Mononuclear cell (primary cell): ENCODE results near the gene CERS1. TPM values are rescaled to one million over a fixed set of nuclear protein-coding genes. Genes with fewer than 3 reads are reported as not detected.
A peak's percentile ranks its signal among the peaks of the same experiment; 100 is the strongest.
"Not testable (repeated sequence)": the region's sequence is repeated elsewhere in the genome, so short reads cannot be mapped to it uniquely, and the experiment has no call there.

Source experiments
- H3K27me3 ChIP-seq: 2 replicates; pipeline ENCODE4 v1.6.0; 2011; ENCODE audit warnings: low read length, control low read depth; ENCODE audit not compliant: insufficient read depth
- H3K4me1 ChIP-seq: 2 replicates; pipeline ENCODE4 v1.5.1; 2011; ENCODE audit warnings: mild to moderate bottlenecking, low read length, control low read depth; ENCODE audit not compliant: insufficient read depth
- H3K4me3 ChIP-seq: 2 replicates; pipeline ENCODE4 v1.5.1; 2011; ENCODE audit warnings: mild to moderate bottlenecking, low read length, moderate library complexity
- H3K9me3 ChIP-seq: 2 replicates; pipeline ENCODE4 v1.5.1; 2011; ENCODE audit warnings: low read depth, mild to moderate bottlenecking, control low read depth, low read length
- total RNA-seq: library from RNA; depleted of rRNA; stranded (reverse); fragments of >200 nt; gene quantifications from one replicate; pipeline ENCODE4 v1.2.3, GENCODE V29; 2012

CERS1 gene
- total RNA-seq, 1 donor: not detected

GRCh38 chr19:18928018-18928805, 32.3 kb upstream of the CERS1 start:
- H3K4me1 ChIP-seq: peaks cover 8% of the 10 kb centered on the region
- no peaks in the 10 kb centered on the region for H3K27me3 ChIP-seq
- H3K4me3 ChIP-seq: no peak overlapping the region
- no peaks in the 10 kb centered on the region for H3K9me3 ChIP-seq

GRCh38 chr19:18924684-18925213, 28.8 kb upstream of the CERS1 start:
- no peaks in the 10 kb centered on the region for H3K9me3 ChIP-seq
- H3K27me3 ChIP-seq: no peaks in the 10 kb centered on the region
- no peak overlapping the region for H3K4me3 ChIP-seq

GRCh38 chr19:18922228-18922985, 26.4 kb upstream of the CERS1 start:
- H3K4me1 ChIP-seq: peaks cover 28% of the 10 kb centered on the region
- no peaks in the 10 kb centered on the region for H3K9me3 ChIP-seq
- H3K4me3 ChIP-seq: no peak overlapping the region
- no peaks in the 10 kb centered on the region for H3K27me3 ChIP-seq

More at GRCh38 chr19:18924684-18925213, 28.8 kb upstream of the CERS1 start:
- peaks cover 14% of the 10 kb centered on the region for H3K4me1 ChIP-seq

GRCh38 chr19:18921593-18921992, 25.6 kb upstream of the CERS1 start:
- Histone ChIP-seq H3K4me1 (peaks cover 30% of the 10 kb centered on the region), H3K27me3 (no peaks in the 10 kb centered on the region), H3K9me3 (no peaks in the 10 kb centered on the region), H3K4me3 (no peak overlapping the region)

- no peaks in the 10 kb centered on the region for H3K27me3 ChIP-seq
- peaks cover 30% of the 10 kb centered on the region for H3K4me1 ChIP-seq
- H3K4me3 ChIP-seq: peak overlapping the region; percentile 78
- H3K9me3 ChIP-seq: no peaks in the 10 kb centered on the region
Observed at GRCh38 chr19:18920400-18920799, 24.4 kb upstream of the CERS1 start.

- peaks cover 30% of the 10 kb centered on the region for H3K4me1 ChIP-seq
- H3K27me3 ChIP-seq: no peaks in the 10 kb centered on the region
- H3K9me3 ChIP-seq: no peaks in the 10 kb centered on the region
- peak overlapping the region; percentile 78 for H3K4me3 ChIP-seq
Observed at GRCh38 chr19:18919900-18920214, 23.9 kb upstream of the CERS1 start.

GRCh38 chr19:18919086-18919899, 23.3 kb upstream of the CERS1 start, which contains the start of the genes COPE and DDX49:
COPE (minus strand) TSS chr19:18919387; CDS start chr19:18919348, 39 bp downstream.
DDX49 (plus strand) TSS chr19:18919715; CDS start chr19:18919742, 27 bp downstream.
- H3K4me3 ChIP-seq: peak within 1 kb of the TSS; percentile 78
- H3K27me3 ChIP-seq: no peaks in the 10 kb centered on the region
- no peaks in the 10 kb centered on the region for H3K9me3 ChIP-seq
- peaks cover 30% of the 10 kb centered on the region for H3K4me1 ChIP-seq

GRCh38 chr19:18917593-18917992, 21.6 kb upstream of the CERS1 start:
- H3K27me3 ChIP-seq, H3K4me3 ChIP-seq, H3K9me3 ChIP-seq: not testable (repeated sequence)
- H3K4me1 ChIP-seq: peaks cover 30% of the 10 kb centered on the region

GRCh38 chr19:18915639-18916038, 19.7 kb upstream of the CERS1 start:
- Histone ChIP-seq H3K27me3 (no peaks in the 10 kb centered on the region), H3K4me1 (peaks cover 25% of the 10 kb centered on the region), H3K4me3 (no peak overlapping the region), H3K9me3 (no peaks in the 10 kb centered on the region)

- no peaks in the 10 kb centered on the region for H3K9me3 ChIP-seq
- H3K4me3 ChIP-seq: no peak overlapping the region
- H3K4me1 ChIP-seq: peaks cover 13% of the 10 kb centered on the region
- no peaks in the 10 kb centered on the region for H3K27me3 ChIP-seq
Observed at GRCh38 chr19:18913466-18913865, 17.5 kb upstream of the CERS1 start.

GRCh38 chr19:18912933-18913332, 17.0 kb upstream of the CERS1 start:
- Histone ChIP-seq H3K9me3 (no peaks in the 10 kb centered on the region), H3K4me3 (no peak overlapping the region), H3K4me1 (peaks cover 8% of the 10 kb centered on the region), H3K27me3 (no peaks in the 10 kb centered on the region)

- H3K4me1 ChIP-seq: no peaks in the 10 kb centered on the region
- no peaks in the 10 kb centered on the region for H3K9me3 ChIP-seq
- H3K4me3 ChIP-seq: no peak overlapping the region
- H3K27me3 ChIP-seq: no peaks in the 10 kb centered on the region
Observed at GRCh38 chr19:18910801-18911436, 15.0 kb upstream of the CERS1 start.

GRCh38 chr19:18910010-18910409, 14.1 kb upstream of the CERS1 start:
- Histone ChIP-seq H3K4me3 (no peak overlapping the region), H3K27me3 (no peaks in the 10 kb centered on the region), H3K4me1 (no peaks in the 10 kb centered on the region), H3K9me3 (no peaks in the 10 kb centered on the region)

GRCh38 chr19:18908917-18909619, 13.1 kb upstream of the CERS1 start:
- no peak overlapping the region for H3K4me3 ChIP-seq
- H3K9me3 ChIP-seq: no peaks in the 10 kb centered on the region
- H3K27me3 ChIP-seq: no peaks in the 10 kb centered on the region
- no peaks in the 10 kb centered on the region for H3K4me1 ChIP-seq
